ELF-1 (cell line): ENCODE measurements around the gene EID3.
A peak's percentile ranks its signal among the peaks of the same experiment; 100 is the strongest.

Source experiments
- DNase-seq: peaks from one replicate; pipeline ENCODE4 v3.0.0-alpha.2; 2016; ENCODE audit warnings: low read depth, low spot score

Gene EID3

DNA sequence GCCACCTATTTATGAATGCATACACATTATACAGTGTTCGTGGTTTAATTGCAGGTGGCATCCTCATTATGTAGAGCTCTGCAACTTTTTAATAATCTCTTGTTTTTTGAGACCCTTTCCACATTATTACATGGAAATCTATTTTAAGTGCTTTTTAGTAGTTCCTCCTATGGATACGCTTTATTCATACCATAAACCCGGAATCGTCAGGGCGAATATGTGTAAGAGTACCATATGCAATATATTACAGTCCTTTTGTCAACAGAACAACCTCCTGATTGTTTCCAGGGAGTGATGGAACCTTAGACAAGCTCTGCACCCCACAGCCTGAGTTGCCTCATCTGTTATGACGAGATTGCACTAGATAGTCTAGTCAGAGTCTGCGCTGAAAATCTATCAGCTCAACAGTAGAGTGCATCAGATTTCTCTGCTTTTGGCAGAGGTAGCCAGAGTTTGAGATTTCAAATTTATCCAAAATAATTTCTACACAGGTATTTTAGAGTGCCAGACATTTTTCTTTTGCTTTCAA, 33.6 kb downstream of the EID3 start:
- DNase-seq = no peak

DNA sequence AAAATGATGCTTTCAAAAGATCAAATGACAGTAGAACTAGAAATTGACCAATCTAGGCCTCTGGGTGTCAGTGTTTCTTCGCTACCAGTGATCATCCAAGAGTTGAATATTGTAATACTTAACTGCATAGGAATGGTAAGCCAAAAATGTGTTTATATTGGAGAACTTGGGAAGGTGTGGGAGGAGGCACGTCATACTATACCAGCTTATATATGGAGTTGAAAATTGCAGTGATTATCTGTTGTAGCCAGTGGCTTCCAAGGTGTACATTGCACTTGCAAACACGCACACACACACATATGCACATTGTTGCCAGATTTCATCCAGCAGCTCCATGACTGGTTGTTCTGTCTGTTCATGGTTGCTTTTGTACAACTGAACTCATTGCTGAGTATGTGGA, 36.1 kb downstream of the EID3 start:
- DNase-seq = no peak

DNA sequence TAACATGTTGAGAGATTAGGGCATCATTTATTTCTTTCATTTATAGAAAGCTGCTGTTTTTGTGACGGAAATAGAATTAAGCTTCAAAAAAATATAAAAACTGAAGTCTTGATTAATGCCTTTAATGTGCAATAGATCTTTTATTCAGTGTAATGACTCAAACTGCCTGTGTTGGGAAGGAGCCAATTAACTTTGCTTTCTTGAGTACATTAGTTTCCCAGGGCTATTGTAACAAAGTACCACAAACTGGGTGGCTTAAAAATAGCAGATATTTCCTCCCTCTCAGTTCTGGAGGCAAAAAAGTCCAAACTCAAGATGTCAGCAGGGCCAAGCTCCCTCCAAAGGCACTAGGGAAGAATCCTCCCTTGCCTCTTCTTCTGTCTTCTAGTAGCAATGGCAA, 36.6 kb downstream of the EID3 start:
- no peak for DNase-seq

- DNase-seq = no peak
These were observed 37.5 kb downstream of the EID3 start for GRCh38 chr12:104340925-104341611.

GRCh38 chr12:104342147-104342546, 38.6 kb downstream of the EID3 start:
- DNase-seq = no peak

DNA sequence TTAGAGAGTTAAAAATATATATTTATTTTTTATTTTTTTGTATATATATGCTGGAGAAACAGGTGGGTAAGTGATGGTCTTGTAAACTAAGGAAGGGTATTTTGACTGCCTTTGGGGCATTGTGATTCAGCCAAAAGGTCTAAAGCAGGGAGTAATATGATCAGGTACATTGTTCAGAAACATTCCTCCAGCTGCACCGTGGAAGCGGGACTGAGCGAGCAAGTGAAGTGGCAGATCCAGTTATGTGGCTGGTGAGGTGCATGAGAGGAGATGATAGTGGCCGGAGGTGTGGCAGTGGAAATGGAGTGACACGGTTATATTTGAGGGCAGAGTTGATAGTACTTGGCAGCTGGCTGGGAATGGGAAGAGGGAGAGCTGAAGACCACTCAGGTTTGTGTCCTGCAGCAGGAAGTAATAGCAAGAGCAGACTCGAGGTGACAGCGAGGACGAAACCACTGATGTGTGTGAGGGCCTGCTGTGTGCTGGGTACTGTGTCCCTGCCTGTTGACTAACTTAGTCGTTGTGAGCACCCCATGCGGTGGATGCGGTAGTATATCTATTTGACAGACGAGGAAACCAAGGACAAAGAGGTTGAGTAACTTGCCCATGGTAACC, 39.2 kb downstream of the EID3 start:
- DNase-seq = no peak

- DNase-seq = no peak
These were observed 41.1 kb downstream of the EID3 start for GRCh38 chr12:104344682-104345081.

GRCh38 chr12:104345234-104346066, 41.9 kb downstream of the EID3 start:
- DNase-seq = no peak

DNA sequence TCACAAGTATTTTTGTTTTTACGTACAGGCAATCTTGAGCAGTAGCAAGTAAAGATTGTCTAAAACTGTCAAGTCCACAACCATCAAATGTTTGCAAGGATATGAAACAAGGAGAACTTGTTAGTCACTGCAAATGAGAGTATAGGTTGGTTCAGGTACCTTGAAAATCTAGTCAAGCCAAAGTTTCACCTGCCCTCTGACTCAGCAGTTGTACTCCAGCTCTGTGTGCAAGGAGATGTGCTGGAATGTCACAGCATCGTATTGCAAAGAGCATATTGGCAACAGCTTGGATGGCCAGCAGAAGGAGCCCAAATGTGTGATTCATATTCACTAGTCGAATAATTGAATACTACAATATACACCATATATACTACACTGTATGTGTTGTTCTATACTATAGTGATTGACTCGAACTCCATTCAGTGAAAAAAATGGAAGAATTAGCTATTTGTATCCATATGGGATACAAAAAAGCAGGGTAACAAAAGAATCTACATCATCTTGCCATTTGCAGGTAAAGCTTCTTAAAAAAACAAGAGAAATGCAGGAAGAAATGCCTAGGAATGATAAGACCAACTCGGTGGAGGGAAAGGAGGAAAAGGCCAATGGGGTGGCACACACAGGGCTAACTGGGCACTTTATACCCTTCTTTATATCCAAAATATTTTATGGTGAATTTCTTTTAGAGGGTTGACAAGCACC, 44.0 kb downstream of the EID3 start:
- DNase-seq = peak; percentile 1

DNA sequence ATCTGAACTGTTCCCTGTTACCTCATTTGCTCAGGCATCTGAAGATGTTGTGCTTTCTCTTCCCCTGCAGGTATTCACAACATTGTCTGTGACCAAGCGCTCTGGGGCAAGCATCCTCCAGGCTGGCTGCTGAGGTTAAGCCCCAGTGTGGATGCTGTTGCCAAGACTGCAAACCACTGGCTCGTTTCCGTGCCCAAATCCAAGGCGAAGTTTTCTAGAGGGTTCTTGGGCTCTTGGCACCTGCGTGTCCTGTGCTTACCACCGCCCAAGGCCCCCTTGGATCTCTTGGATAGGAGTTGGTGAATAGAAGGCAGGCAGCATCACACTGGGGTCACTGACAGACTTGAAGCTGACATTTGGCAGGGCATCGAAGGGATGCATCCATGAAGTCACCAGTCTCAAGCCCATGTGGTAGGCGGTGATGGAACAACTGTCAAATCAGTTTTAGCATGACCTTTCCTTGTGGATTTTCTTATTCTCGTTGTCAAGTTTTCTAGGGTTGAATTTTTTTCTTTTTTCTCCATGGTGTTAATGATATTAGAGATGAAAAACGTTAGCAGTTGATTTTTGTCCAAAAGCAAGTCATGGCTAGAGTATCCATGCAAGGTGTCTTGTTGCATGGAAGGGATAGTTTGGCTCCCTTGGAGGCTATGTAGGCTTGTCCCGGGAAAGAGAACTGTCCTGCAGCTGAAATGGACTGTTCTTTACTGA, 44.9 kb downstream of the EID3 start:
- no peak for DNase-seq

DNA sequence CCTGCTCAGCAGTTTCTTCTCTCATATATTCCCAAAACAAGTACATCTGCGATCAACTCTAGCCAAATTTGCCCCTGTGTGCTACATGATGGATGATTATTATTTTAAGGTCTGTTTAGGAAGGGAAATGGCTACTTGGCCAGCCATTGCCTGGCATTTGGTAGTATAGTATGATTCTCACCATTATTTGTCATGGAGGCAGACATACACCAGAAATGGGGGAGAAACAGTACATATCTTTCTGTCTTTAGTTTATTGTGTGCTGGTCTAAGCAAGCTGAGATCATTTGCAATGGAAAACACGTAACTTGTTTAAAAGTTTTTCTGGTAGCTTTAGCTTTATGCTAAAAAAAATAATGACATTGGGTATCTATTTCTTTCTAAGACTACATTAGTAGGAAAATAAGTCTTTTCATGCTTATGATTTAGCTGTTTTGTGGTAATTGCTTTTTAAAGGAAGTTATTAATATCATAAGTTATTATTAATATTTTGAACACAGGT, 45.5 kb downstream of the EID3 start:
- DNase-seq = peak; percentile 0

GRCh38 chr12:104350211-104351056, 46.9 kb downstream of the EID3 start:
- DNase-seq = peak; percentile 0

- peak; percentile 8 for DNase-seq
These were observed 47.8 kb downstream of the EID3 start for GRCh38 chr12:104351057-104351983.

DNA sequence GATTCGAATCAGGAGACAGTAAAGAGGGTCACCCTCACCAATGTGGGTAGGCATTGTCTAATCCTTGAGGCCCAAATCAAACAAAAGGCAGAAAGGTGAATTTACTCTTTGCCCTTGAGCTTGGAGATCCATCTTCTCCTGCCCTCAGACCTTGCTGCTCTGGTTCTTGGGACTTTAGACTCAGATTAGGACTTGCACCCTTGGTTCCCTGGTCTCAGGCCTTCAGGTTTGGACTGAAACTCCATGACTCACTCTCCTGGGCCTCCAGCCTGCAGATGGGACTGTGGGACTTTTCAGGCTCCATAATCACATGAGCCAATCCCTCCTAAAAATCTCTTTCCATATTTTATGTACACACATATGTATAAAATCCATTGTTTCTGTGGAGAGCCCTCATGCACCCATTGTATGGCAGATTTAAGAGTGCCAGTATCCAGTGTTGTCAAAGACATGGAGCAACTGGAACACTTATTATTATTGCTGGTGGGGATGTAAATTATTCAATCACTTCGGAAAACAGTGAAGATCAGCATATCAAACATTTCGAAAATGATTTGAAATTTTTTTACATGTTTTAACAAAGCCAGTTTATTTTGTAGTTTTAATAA, 48.7 kb downstream of the EID3 start:
- DNase-seq = peak; percentile 1

- peak; percentile 1 for DNase-seq
These were observed 49.8 kb downstream of the EID3 start for GRCh38 chr12:104353012-104353981.

DNA sequence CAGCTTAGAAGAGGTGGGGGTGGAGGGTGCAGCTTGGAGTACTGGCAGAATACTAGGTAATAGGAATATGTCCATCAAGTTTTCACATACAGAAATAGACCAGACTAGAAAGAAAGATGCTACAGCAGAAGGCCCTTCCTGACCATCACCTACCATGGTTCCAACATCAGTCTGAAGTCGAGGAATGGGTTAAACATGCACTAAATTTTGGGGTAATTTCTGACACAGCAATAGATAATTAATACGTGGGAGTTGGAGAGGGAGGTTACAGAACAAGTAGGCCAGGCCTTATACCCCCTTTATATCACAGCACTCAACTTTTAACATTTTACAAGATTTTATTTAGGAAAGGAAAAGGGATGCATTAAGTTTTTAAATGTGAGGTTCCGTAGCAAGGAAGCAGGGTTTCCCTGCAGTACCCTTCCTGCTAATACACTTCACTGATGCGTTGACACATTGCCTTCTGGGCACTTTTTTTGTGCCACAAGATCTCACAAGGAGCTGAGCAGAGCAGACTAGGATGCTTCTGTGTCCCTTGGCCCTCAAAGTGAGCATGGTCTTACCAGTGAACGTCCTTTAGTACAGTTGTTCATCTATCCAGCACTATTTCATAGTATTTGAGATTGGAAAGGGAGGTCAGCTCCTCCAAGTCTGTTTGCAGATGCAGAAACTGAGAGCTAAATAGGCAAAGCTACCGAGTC, 50.8 kb downstream of the EID3 start:
- DNase-seq = no peak
